Prostate gland (tissue), 2 donors: Measurements from ENCODE around the gene TSHZ2.

Source experiments
- POLR2A ChIP-seq: fragments of 450-650 bp; IDR thresholded peaks from one replicate; pipeline ENCODE4 v1.6.1; 2016; ENCODE audit warnings: antibody characterized with exemption, mild to moderate bottlenecking
- POLR2AphosphoS5 ChIP-seq: sonication (generic); formaldehyde crosslinking; IDR thresholded peaks from one replicate; pipeline ENCODE4 v1.6.1; 2017; ENCODE audit warnings: antibody characterized with exemption
- TF ChIP-seq, protein P1 (sequence below), 4 experiments: fragments of 200-600 bp in 2 of 4; fragments of 450-650 bp in 2 of 4; sonication (generic) in 2 of 4; IDR thresholded peaks; 1 replicate in 3 of 4; 2 replicates in 1 of 4; pipeline ENCODE4 v1.5.1; 2016 to 2019; ENCODE audit warnings: antibody characterized with exemption in 4 of 4, mild to moderate bottlenecking in 2 of 4, moderate library complexity in 2 of 4

DNA sequence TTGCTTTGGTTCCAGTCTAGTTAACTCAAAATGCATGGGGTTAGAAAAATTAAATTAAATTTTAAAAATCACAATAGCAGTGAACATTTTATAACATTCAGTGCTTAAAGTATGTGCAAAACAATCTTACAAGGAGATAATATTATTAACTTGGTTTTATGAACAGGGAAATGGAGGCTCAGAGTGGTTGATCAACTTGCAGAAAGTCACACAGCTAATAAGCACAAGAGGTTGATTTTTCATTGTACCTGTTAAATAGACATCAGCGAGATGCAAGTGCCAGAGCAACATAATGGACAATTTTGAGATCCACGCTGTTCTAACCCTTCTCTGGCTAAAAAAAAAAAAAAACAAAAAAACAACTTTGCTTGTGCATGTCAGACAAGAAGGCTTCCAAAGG lies 219.8 kb downstream of the TSHZ2 start:
- TF ChIP-seq, protein P1, sequence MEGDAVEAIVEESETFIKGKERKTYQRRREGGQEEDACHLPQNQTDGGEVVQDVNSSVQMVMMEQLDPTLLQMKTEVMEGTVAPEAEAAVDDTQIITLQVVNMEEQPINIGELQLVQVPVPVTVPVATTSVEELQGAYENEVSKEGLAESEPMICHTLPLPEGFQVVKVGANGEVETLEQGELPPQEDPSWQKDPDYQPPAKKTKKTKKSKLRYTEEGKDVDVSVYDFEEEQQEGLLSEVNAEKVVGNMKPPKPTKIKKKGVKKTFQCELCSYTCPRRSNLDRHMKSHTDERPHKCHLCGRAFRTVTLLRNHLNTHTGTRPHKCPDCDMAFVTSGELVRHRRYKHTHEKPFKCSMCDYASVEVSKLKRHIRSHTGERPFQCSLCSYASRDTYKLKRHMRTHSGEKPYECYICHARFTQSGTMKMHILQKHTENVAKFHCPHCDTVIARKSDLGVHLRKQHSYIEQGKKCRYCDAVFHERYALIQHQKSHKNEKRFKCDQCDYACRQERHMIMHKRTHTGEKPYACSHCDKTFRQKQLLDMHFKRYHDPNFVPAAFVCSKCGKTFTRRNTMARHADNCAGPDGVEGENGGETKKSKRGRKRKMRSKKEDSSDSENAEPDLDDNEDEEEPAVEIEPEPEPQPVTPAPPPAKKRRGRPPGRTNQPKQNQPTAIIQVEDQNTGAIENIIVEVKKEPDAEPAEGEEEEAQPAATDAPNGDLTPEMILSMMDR (IDR thresholded peaks at IDR 0.05) = no peak
- TF ChIP-seq POLR2AphosphoS5 (no peak), POLR2A (no peak)
